ENCODE data around the gene MYO10. TPM values are rescaled to one million over a fixed set of nuclear protein-coding genes. Genes with fewer than 3 reads are reported as not detected.

MYO10 gene
- total and polyA plus RNA-seq, 2 of the 8 experiments (the other 6 are each of a cell fraction or from before 2014, with no cell fraction given), result 21.5 to 107 TPM

GRCh38 chr5:16776611-16777251 is 159.4 kb downstream of the MYO10 start:
- no peak overlapping the region for H3K4ac ChIP-seq (replicated peaks; ENCODE audit: insufficient read length, low read depth, low read length)
- H3K23me2 ChIP-seq (ENCODE audit: low read depth, low read length), result no peaks in the 10 kb centered on the region
- no peak overlapping the region for H2BK15ac ChIP-seq (ENCODE audit: low read length)
- ChIA-PET CTCF (ENCODE audit: partially characterized antibody) (interaction anchor here (0.6 to 2.7 kb wide), 26 partner anchors 10 to 696 kb away, joined by 3 to 14 read pairs (median 4); no protein-coding TSS in a partner anchor), POLR2A (ENCODE audit: partially characterized antibody) (interaction anchor here (1.4 kb wide), 1 partner anchor 35 kb away, joined by 3 read pairs; no protein-coding TSS in a partner anchor)
- H3K9me3 ChIP-seq (ENCODE audit: insufficient read depth in 2 of 2, low read depth in 1 of 2, low read length in 1 of 2), result no peaks in the 10 kb centered on the region
- H3K79me1 ChIP-seq (ENCODE audit: low read depth, low read length), result no peaks in the 10 kb centered on the region
- H3K9ac ChIP-seq (replicated peaks in 1 of 4; ENCODE audit: extremely low read depth in 1 of 4, low read depth in 3 of 4, low read length in 3 of 4), result no peak overlapping the region
- no peak overlapping the region for H3K27ac ChIP-seq (ENCODE audit: low read depth, low read length)
- no peak overlapping the region for H3K4me3 ChIP-seq (ENCODE audit: extremely low read depth in 1 of 4, insufficient read depth in 2 of 4, low read depth in 3 of 4, low read length in 4 of 4)
- H4K5ac ChIP-seq (ENCODE audit: insufficient read length, low read depth, low read length), result no peak overlapping the region
- H2BK12ac ChIP-seq (ENCODE audit: low read depth, low read length), result no peak overlapping the region
- H3K36me3 ChIP-seq (ENCODE audit: control insufficient read depth in 2 of 4, insufficient read depth in 4 of 4, low read length in 3 of 4), result peaks cover 0 to 6% (median 0%) of the 10 kb centered on the region in 4 experiments; a peak in 1 of 8 replicates
- H4K20me1 ChIP-seq (replicated peaks in 1 of 2; ENCODE audit: control insufficient read depth in 1 of 2, insufficient read depth in 2 of 2, low read length in 2 of 2), result no peaks in the 10 kb centered on the region
- no peak overlapping the region for H4K8ac ChIP-seq (ENCODE audit: extremely low read depth, insufficient read depth, low read length)
- no peak overlapping the region for H2AK5ac ChIP-seq (ENCODE audit: low read depth, low read length)
- H3K79me2 ChIP-seq (ENCODE audit: control insufficient read depth in 1 of 2, insufficient read depth in 2 of 2, low read length in 2 of 2), result no peaks in the 10 kb centered on the region
- no peak overlapping the region for H2BK5ac ChIP-seq (ENCODE audit: low read depth, low read length)
- H2AFZ ChIP-seq (ENCODE audit: low read length), result no peak overlapping the region
- no peak overlapping the region for H4K91ac ChIP-seq (replicated peaks; ENCODE audit: insufficient read length, low read length)
- 46% methylated on average over 10 of the region's 10 CpGs; no CpG with 5 or more reads in 1 of the 2 experiments for WGBS, 2 experiments (ENCODE audit: extremely low coverage in 1 of 2, insufficient coverage in 1 of 2, insufficient read length in 1 of 2, insufficient replicate concordance in 2 of 2, low coverage in 1 of 2, low lambda C conversion rate in 2 of 2, missing lambda C conversion rate in 1 of 2)
- no peak overlapping the region; a peak in 1 of 4 replicates for H3K4me2 ChIP-seq (ENCODE audit: insufficient read depth in 1 of 2, low read depth in 2 of 2, low read length in 2 of 2)
- H3K14ac ChIP-seq (ENCODE audit: insufficient read length), result no peak overlapping the region
- peak; percentile 72 for FAIRE-seq
- peak; percentile 34; the same call in 1 of the 2 replicates for TF ChIP-seq MAX (IDR thresholded peaks at IDR 0.05)
- TF ChIP-seq SIN3A (conservative IDR thresholded peaks at IDR 0.05 in 1 of 2, IDR thresholded peaks at IDR 0.05 in 1 of 2; ENCODE audit: low read depth in 1 of 2, low read length in 2 of 2), result 0 out of 4 replicates have a peak, but pooled peaks of 1 of the 2 experiments have one; percentile 39
- peak; percentile 69 to 82 for TF ChIP-seq RAD21 (IDR thresholded peaks at IDR 0.05 in 1 of 2, conservative IDR thresholded peaks at IDR 0.05 in 1 of 2; ENCODE audit: low read depth in 2 of 2, low read length in 2 of 2)
- TF ChIP-seq, protein P1, sequence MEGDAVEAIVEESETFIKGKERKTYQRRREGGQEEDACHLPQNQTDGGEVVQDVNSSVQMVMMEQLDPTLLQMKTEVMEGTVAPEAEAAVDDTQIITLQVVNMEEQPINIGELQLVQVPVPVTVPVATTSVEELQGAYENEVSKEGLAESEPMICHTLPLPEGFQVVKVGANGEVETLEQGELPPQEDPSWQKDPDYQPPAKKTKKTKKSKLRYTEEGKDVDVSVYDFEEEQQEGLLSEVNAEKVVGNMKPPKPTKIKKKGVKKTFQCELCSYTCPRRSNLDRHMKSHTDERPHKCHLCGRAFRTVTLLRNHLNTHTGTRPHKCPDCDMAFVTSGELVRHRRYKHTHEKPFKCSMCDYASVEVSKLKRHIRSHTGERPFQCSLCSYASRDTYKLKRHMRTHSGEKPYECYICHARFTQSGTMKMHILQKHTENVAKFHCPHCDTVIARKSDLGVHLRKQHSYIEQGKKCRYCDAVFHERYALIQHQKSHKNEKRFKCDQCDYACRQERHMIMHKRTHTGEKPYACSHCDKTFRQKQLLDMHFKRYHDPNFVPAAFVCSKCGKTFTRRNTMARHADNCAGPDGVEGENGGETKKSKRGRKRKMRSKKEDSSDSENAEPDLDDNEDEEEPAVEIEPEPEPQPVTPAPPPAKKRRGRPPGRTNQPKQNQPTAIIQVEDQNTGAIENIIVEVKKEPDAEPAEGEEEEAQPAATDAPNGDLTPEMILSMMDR (IDR thresholded peaks at IDR 0.05; ENCODE audit: control extremely low read depth in 1 of 3, insufficient read depth in 1 of 3, low read depth in 1 of 3, low read length in 3 of 3), result peak; percentile 69 to 87 (median 83)
- no peak for TF ChIP-seq ATF2 (IDR thresholded peaks at IDR 0.05; ENCODE audit: low read length)
- TF ChIP-seq HDAC6 (IDR thresholded peaks at IDR 0.05; ENCODE audit: low read depth, low read length), result no peak
- no peak overlapping the region for H2BK20ac ChIP-seq (ENCODE audit: low read length)
- no peak overlapping the region for H3K23ac ChIP-seq (ENCODE audit: insufficient read length)
- H3K18ac ChIP-seq (ENCODE audit: extremely low read depth, low read length), result no peak overlapping the region
- no peaks in the 10 kb centered on the region for H3K27me3 ChIP-seq (replicated peaks in 1 of 4; ENCODE audit: control insufficient read depth in 3 of 4, extremely low read depth in 1 of 4, insufficient read depth in 3 of 4, low read length in 3 of 4)
- H3K4me1 ChIP-seq (replicated peaks in 1 of 4; ENCODE audit: control insufficient read depth in 3 of 4, insufficient read depth in 4 of 4, low read length in 3 of 4), result peaks cover 0 to 9% (median 3%) of the 10 kb centered on the region in 4 experiments; a peak in 2 of 7 replicates
- DNase-seq (ENCODE audit: low read depth in 1 of 2, low spot score in 2 of 2), result no peak
- no peak overlapping the region for H2BK120ac ChIP-seq (replicated peaks; ENCODE audit: low read depth, low read length)
- no peak overlapping the region for H3K56ac ChIP-seq (replicated peaks; ENCODE audit: insufficient read length, low read depth, low read length)
